ENCODE results near the gene TP73.

Gene TP73

DNA sequence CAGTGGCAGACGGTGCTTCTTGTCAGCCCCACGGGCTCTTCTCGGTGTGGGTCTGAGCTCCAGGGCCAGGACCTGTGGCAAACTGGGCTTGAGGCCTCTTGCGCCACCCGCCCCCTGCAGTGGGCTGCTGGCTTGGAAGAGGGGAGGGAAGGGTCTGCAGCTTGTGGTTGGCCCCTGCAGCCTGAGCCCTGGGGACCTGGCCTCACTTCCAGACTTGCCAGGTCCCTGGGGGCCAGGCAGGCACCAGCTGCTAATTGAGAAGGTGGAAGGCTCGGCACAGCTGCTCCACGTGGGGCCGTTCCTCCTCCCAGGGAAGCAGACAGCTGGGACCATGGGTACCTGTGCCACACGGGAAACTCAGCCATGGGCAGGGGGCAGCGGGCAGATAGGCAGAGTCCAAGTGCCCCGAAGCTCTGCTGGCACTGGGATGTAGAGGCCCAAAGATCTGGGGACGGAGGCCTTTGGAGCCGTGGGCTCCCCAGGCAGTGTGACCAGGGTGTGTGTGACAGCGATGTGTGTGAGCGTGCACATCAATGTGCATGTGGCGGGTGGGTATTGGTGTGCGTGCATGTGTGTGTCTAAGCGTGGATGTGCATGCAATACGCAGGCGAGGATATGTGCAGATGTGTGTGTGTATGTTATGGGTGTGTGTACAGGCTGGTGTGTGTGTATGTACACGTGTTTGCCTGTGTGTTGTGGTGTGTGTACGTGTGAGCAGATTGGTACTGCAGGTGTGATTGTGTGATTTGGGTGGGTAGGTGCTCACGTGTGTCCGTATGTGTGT is 39.3 kb downstream of the TP73 start:
- no peak for DNase-seq

DNA sequence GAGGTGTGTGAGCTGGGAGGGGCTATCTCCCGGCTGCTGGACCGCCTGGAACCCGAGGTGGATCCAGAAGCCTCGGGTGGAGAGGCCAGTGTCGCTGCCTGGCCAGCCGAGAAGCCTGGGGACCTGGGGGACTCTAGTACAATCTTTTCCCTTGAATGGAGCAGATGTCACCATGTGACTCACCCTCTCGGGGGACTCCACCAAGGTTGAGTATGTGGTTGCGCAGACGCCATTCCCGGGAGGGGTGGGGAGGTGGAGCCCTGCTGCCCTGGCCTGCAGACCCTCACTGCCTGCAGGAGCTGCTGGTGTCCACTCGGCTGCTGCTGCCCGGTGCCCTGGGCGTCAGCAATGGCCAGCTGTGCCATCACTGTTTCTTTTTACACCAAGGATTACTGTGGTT is 40.3 kb downstream of the TP73 start:
- DNase-seq, result no peak

DNA sequence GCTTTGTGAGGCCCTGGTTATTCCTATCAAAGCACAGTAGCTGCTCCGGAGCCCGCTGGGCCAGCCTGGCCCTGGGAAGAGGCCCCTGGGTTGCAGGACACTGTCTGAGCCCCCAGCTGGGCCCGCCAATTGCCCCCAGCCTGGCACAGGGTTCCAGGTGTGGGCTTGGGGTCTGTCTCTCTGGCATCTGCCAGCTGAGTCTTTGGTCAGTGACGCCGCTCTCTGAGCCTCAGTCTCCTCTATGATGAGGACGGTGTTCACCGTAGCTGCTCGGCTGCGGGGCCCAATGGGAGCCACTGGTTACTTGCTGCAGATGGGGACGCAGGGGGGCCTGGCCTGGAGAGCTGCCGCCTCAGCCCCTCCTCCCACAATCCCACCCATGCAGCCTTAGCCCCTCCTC is 41.0 kb downstream of the TP73 start:
- DNase-seq, result no peak

DNA sequence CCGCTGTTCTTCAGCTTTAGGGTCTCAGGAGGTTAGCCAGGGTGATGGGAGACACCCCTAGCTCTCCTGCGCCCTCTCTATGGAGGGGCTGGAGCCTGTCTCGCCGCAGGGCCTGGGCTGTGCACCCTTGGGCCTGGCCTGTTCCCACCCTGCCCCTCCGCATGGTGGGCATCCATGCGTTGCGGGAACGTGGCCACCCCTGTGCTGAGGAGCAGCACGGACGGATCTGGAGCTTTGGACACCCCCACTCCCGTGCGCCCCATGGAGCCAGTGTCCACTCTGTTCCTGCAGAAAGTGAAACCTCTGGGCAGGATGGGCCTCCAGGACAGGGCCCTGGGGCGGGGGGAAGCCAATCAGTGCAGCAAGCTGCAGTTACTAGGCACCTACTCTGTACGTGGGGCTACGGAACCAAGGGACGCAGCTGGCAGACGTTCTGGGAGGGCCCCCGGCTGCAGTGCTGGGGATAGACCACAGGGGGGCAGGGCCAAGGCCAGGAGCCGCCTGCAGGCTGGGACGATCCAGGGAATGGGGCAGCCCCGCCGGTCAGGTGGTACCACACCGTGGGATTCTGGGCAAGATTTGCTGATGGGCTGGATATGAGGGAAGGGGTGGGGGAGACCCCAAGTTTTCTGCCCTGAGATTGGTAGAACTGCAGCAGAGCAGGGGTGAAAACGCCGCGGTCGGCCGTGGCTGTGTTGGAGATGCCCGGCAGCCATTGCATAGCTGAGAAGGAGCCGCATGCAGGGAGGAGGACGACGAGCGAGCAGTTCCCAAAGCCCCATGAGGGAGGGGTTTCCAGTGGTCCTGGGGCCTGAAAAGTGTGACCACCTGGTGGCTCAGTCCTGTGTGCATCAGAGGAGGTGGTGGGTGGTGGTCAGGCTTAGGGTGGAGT is 43.3 kb downstream of the TP73 start:
- DNase-seq, result no peak

DNA sequence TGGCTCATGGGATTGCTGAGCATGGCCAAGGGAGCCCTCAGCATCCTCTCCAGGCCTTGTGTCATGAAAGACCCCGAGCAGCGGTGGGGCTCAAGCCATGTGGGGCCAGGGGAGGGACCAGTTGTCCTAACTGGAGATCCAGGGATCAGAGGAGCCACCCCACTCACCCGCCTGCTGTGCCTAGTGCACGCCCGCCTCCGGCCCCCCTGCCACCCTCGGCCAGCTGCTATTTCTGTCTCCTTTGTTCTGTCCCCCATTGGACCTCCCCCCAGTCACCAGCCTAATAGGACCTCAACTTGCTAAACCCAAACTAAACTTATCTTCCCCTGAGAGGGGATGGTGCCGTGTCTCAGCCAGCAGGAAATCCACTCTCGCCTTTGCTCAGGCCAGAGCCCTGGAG is 44.4 kb downstream of the TP73 start:
- DNase-seq, result no peak

DNA sequence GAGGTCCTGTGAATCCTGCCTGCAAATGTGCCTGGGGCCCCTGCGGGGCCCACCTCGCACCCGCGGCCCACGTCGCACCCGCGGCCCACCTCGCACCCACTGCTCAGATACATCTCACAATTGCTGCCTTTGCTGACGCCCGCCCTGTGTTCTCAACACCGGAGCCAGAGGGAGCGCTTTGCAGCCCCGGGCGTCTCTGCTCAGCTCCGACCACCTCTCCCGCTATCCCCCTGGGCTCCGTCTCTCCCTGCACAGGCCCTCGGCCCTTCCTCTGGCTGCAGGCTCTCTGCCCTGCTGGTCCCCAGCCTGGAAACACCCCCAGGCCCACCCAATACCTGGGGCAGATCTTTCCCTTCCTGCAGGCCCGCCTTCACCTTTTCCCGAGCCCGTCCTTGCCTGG is 44.8 kb downstream of the TP73 start:
- DNase-seq, result no peak

DNA sequence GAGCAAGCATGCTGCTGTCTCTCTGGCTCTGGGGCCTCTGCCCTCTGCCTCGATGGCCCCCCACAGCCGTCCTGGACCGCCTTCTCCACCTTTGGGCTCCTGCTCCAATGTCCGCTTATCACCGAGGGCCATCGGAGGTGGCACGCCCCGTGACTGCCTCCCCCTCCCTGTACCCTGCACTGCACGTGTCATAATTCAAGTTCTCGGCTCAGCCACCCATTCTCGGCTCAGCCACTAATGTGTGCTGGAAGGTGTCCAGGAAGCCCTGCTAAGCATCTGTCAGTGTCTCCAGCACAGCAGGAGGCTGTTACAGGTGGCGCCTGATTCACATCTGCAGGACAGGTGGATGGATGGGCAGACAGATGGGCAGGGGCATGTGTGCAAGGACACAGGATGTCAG is 45.5 kb downstream of the TP73 start:
- DNase-seq, result peak; percentile 48

DNA sequence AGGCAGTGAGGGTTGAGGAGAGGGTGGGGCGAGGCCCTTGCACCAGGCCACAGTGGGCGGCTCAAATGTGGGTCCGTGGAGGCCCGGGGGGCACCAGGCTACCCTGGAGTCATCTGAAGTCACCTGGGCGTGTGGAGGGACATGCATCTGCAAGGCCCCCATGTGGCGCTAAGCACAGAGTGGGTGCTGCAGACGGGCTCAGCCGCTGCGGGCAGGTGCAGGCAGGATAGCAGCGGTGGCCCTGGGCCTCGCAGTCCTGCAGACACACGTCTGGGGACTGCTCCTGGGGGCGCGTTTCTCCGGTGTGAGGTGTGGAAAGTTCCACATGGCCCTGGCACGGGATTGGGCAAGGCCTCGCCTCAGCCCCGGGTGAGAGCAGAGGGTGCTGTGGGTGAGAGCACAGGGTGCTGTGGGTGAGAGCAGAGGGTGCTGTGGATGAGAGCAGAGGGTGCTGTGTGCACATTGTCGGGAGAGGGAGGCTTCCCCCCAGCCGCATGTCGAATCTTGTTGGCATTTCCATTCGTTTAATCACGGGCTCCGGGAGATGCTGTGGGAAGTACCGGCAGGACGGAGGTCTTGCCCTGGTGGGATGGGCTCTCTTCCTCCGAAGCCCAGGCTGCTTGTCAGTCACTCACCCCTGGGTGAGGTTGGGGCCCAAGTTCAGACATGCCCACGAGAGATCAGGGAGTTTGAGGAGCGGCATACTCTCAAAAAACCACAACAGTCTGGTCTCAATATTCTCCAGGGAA is 46.5 kb downstream of the TP73 start:
- no peak for DNase-seq

DNA sequence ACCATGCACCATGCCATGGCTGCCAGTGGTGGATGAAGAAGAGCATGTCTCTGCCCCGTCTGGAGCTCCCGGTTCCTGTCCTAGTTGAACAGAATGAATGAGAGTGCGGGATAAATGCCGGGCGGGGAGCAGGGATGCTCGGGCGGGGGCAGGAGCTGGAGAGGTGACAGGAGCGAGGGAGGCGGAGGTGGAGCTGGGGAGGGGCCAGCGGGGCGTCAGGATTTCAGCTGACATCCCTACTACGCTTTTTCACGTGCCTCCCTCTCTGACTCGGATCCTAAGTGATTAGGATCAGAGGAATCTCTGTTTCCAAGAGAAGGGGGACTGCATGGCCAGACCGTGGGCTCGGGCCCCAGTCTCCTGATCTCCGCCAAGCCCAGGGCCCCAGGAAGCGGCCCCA is 47.3 kb downstream of the TP73 start:
- DNase-seq, result no peak

DNA sequence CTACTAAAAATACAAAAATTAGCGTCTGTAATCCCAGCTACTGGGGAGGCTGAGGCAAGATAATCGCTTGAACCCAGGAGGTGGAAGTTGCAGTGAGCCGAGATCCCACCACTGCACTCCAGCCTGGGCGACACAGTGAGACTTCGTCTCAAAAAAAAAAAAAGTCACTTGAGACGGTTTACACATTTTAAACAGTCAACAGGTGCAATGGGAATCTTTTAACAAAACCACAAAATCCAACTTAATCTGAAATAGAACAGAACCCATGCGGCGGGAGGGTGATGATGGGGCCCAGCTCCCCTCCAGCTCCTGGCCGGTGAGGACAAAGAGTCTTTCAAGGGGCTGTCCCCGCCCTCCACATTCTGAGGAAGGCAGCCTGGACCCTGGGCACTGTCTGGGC is 48.3 kb downstream of the TP73 start:
- no peak for DNase-seq

DNA sequence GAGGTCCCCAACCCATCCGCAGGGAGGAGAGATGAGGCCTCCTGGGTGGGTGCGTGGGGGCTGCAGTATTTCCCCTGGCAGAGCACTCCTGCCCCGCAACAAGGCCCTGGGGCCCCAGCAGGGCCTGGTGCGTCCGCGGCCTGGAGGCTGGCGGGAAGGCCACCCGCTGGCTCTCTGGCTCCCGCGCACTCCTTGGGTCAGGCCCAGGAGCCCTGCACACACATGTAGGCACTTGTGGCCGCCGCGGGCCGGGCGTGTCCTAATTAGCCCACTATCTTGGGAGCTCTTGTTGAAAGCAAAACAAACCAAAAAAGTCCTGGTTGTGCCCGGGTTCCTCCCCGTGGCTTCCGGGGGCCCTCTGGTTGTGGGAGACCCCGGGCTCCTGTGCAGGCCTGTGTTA is 50.2 kb downstream of the TP73 start:
- DNase-seq, result no peak

DNA sequence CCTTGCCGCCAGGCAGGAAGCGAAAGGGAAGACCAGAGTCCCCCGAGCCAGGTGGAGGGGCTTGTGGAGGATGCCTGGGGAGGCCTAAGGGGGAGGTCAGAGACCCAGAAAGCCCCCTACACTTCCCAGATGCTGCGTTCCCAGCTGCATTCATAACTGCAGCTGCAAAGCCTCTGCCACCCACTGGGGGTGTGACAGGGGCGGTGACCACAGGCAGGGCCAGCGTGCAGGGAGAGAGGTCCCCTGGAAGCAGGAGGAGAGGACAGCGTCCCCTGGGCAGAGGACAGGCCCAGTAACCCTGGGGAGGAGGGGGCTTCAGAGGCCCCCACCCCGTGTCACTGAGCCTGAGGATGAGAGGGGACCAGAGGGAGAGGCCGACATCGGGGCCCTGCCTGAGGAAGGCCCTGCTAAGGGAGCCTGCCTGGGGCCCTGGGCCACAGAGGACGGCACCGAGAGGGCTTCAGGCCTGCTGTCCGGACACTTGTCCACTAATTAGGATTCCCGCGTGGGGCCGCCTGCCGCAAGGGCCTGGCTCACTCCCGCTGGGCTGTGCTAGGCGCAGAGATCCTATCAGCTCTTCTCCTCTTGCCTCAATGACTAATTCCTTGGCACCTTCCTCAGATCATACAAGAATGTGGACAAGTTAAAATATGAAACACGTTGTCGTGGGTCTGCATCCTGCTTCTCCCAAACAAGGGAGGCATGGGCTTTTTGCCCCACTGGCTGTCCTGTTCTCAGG is 50.8 kb downstream of the TP73 start:
- DNase-seq, result no peak

DNA sequence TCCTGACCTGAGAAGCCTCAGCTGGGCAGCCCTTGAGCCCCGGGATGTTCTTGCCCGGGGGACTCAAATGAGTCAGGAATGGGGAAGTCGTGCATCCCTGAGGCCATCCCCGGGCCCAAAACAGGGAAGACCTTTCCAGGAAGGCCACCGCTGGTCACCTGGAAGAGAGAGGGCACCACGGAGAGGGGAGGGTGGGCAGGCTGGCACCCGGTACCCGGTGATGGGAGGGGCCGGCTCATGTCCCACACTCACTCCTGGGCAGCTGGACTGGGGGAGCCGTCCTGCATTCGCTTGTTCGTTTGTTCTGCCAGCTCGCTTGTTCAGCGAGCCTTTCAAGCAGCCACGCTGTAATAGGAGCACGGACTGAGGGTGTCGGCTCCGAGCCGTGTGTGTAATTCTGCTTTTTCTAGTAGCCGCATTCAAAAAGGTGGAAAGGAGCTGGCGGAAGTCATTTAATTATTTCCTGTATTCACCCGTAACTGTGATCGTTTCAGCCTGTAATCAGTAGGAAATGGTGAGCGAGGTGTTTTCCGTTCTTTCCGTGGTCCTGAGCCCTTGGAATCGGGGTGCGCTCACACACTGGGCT is 51.6 kb downstream of the TP73 start:
- no peak for DNase-seq

DNA sequence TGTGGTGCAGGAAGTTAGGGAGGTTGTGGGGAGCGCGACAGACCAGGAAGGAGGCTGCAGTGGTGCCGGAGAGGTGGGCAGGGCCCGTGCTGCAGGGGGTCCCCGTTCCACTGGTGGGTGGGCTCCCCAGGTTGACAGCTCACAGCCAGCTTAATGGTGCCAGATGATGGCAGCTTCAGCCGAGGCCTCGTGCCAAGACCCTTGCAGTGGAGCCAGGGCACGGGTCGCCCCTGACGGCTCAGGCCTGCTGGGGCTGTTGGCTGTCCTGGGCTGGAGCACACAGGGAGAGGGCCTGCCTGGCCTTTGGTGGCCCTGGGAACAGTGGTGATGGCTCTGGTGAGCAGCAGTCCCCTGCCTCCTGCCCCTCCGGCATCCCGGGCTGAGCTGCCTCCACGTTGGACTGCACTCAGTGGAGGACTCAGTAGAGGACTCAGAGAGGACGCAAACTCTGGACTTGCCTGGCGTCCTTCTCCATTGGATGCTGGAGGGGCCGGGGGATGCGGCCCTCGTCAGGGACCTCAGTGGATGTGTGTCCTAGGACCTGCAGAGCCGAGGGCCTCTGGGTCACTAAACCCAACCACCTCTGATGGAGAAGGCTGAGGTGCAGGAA is 53.1 kb downstream of the TP73 start:
- no peak for DNase-seq

DNA sequence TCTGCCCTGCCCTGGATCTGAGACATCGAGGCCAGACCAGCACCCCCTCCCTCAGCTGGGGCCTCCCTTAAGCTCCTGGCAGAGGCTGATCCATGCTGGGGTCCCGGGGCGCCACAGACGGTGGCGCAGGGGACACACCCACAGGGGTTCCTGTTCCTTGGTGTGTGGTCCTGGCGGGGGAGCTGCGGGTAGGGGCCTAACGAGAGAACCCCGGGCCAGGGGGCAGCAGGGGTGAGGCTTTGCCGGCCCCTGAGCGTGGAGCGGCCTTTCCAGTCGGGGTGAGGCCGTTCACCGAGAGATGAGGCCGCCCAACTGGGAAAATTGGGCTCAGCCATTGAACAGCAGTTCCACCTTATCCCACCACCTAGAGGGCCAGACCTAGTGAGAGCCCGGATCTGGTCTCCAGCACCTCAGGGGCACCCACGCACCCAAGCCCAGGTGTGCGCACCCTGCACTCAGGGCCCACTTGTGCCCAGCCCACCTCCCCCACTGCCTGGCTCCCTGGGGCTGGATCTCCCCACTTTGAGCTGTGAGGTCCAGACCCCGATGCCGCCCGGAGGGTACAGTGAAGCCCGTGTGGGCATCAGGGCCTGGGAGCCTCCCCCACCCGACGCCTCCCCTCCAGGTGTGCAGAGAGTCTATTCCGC is 54.5 kb downstream of the TP73 start:
- DNase-seq, result no peak

DNA sequence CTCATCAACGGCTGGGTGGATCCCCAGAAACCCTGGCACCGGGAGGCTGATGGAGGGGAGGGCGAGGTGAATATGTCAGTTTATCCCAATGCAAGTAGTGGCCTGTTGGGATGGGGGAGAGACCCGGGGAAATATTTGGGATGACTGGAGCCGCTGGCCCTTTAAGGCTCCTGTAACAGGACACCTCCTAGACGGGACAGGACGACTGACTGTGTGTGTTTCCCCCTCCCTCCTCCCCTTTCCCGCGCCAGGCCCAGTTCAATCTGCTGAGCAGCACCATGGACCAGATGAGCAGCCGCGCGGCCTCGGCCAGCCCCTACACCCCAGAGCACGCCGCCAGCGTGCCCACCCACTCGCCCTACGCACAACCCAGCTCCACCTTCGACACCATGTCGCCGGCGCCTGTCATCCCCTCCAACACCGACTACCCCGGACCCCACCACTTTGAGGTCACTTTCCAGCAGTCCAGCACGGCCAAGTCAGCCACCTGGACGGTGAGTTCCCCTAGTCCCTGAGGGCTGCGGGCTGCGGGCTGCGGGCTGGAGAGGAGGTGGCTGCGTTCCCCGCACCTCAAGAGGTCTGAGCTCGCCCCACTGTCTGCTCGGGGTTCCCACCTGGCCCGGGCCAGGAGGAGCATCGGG is 55.1 kb downstream of the TP73 start:
- DNase-seq, result no peak

DNA sequence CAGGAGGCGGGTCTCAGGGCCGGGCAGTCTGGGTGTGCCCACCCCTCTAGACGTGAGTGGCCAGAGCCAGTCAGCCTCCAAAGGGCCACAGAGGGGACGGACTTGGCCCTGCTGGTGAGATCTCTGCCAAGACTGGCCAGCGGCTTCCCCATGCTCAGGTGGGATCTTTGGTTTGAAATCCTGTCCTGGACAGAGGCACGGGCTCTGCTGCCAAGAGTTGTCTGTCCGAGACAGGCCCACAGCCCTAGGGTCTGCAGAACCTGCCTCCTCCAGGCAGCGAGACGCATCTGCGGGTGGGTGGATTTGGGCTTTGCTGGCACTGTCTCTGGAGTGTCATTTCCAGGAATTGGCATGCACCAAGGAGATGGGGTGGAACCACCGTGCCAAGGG is 55.6 kb downstream of the TP73 start:
- DNase-seq, result no peak

DNA sequence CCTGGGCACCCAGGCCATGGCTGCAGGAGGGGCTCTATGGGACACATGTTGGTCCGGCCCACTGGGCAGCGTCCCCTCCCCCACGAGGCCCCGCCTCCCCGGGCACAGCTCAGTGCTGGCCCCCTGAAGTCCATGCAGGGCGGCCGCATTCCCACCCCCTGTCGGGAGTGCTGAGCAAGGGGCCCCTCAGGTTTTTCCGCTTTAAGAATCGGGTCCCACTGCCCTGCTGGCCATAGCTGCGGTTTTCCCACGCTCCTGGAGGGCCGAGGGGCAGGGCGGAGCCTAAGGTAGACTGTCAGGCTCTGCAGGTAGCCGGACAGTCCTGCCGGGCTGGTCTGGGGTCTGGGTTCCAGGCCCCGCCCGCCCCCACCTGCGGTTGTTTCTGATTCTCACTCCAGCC is 56.5 kb downstream of the TP73 start:
- no peak for DNase-seq

DNA sequence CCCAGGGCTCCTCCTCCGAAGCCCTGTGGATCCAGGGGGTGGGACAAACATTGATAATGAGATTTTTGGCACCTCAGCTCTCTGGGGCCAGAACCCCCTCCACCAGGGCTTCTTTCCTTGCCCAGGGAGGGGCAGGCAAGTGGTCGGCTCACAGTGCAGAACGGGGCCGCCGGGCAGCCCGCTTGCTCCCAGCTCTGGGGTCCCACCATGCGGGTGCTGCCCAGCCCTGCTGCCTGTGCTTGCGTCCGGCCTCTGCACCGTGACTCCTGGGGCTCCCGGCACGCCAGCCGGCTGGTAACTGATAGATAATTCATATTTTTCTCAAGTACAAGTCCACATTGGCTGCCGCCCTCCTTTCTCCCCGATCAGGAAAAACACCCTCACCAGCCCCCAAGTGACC is 57.9 kb downstream of the TP73 start:
- DNase-seq, result no peak

DNA sequence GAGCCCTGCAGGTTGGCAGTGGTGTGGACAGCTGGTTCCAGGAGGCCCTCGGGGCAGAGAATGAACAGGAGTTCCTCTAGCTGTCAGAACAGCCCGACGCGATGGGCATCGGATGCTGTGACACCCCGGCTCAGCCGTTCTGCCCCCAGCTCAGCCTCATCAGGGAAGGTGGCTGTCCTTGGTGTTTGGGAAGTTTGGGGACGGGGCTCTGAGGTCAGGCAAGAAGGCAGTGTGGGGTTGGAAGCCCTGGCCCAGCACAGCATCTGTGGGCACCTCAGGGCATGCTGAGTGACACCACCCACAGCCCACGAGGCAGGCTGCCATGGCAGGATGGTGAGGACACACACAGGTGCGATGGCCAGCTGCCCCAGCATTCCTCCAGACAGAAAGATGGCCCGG is 59.1 kb downstream of the TP73 start:
- DNase-seq, result no peak

Measured in NCI-H1436 treated with DMSO at 0.1 percent for 48 hours (cell line).